ENCODE measurements around the gene PRKN.

- TF ChIP-seq CTCF (IDR thresholded peaks at IDR 0.05) (no peak), EP300 (IDR thresholded peaks at IDR 0.05) (no peak)
Measured at GRCh38 chr6:162238675-162239074, 488.9 kb downstream of the PRKN start.

All from tibial nerve (tissue), 4 donors.